ENCODE data around the gene DDOST. TPM values are rescaled to one million over a fixed set of nuclear protein-coding genes. Genes with fewer than 3 reads are reported as not detected.

DDOST gene
- total and polyA plus RNA-seq, 10 of the 15 experiments (the other 5 are each of a cell fraction or from before 2014, with no cell fraction given) = 100 to 274 (median 201) TPM

GRCh38 chr1:20640183-20640597 is 21.0 kb downstream of the DDOST start (continued):
- TF ChIP-seq SMC3 (IDR thresholded peaks at IDR 0.05; ENCODE audit: borderline replicate concordance, low read length) (peak; percentile 57; the same call in 1 of the 2 replicates), PKNOX1 (IDR thresholded peaks at IDR 0.05) (peak; percentile 85), PBX3 (IDR thresholded peaks at IDR 0.05; ENCODE audit: insufficient replicate concordance, low read depth, low read length) (peak; percentile 31), JUND (IDR thresholded peaks at IDR 0.05; ENCODE audit: low read depth, low read length) (no peak)

- Histone ChIP-seq H4K20me1 (ENCODE audit: control insufficient read depth, insufficient read depth) (no peaks in the 10 kb centered on the region), H3K27ac (ENCODE audit: control insufficient read depth, insufficient read depth) (no peak overlapping the region), H3K79me2 (ENCODE audit: control insufficient read depth, insufficient read depth, low read length) (no peaks in the 10 kb centered on the region), H3K4me1 (ENCODE audit: control insufficient read depth, insufficient read depth, low read length) (peaks cover 8% of the 10 kb centered on the region; the same call in 1 of the 2 replicates), H3K27me3 (replicated peaks in 1 of 2; ENCODE audit: control insufficient read depth in 2 of 2, insufficient read depth in 2 of 2, low read length in 1 of 2) (no peaks in the 10 kb centered on the region), H3K9me3 (replicated peaks; ENCODE audit: control insufficient read depth, insufficient read depth, low read length) (no peaks in the 10 kb centered on the region; the same call in 2 of the 3 replicates), H3K4me2 (ENCODE audit: control insufficient read depth, insufficient read depth) (no peak overlapping the region), H2AFZ (ENCODE audit: control insufficient read depth, low read depth, low read length) (no peak overlapping the region), H3K9ac (ENCODE audit: control insufficient read depth, insufficient read depth, low read length) (no peak overlapping the region), H3K36me3 (ENCODE audit: control insufficient read depth in 2 of 2, insufficient read depth in 2 of 2, low read length in 1 of 2) (no peaks in the 10 kb centered on the region), H3K4me3 (no peak overlapping the region)
- RAD21 ChIA-PET (ENCODE audit: unreplicated experiment) = no interaction called here
- SMC1A ChIA-PET (ENCODE audit: uncharacterized antibody, unreplicated experiment) = interaction anchor here (0.6 kb wide), 1 partner anchor 253 kb away, joined by 5 read pairs; no protein-coding TSS in a partner anchor
- ATAC-seq (no peak), DNase-seq (ENCODE audit: low read depth, low spot score) (no peak), FAIRE-seq (no peak)
- CTCF ChIA-PET = interaction anchor here (3.1 kb wide), 1 partner anchor 113 kb away, joined by 9 read pairs; no protein-coding TSS in a partner anchor
- WGBS (ENCODE audit: insufficient coverage, insufficient replicate concordance, low lambda C conversion rate, missing lambda C conversion rate) = 29% methylated on average over 8 of the region's 8 CpGs
- POLR2A ChIA-PET = no interaction called here
- intact Hi-C loops (cut with micrococcal nuclease; ENCODE audit: unreplicated experiment) (loop anchor here (10.0 kb wide), 1 partner anchor 422 kb away; no protein-coding TSS in a partner anchor), in situ Hi-C loops (cut with MboI) (loop anchor here (5.0 kb wide), 1 partner anchor 115 kb away; no protein-coding TSS in a partner anchor)
- BruUV-seq (replicated peaks) = no TSS peak
- no peak for TF ChIP-seq CBX3 (IDR thresholded peaks at IDR 0.05; ENCODE audit: borderline replicate concordance, low read depth)
- TF ChIP-seq BACH1 (IDR thresholded peaks at IDR 0.05; ENCODE audit: borderline replicate concordance) = no peak
- no peak for TF ChIP-seq ELK1 (IDR thresholded peaks at IDR 0.05; ENCODE audit: low read depth, low read length)
- no peak for TF ChIP-seq BHLHE40 (IDR thresholded peaks at IDR 0.05; ENCODE audit: borderline replicate concordance in 1 of 2, low read depth in 2 of 2, low read length in 1 of 2)
- TF ChIP-seq EP300 (IDR thresholded peaks at IDR 0.05; ENCODE audit: borderline replicate concordance in 1 of 2, control insufficient read depth in 1 of 2, low read depth in 2 of 2, low read length in 2 of 2) = no peak
- no peak for TF ChIP-seq CREM (IDR thresholded peaks at IDR 0.05; ENCODE audit: low read depth)
- no peak for TF ChIP-seq NKRF (conservative IDR thresholded peaks at IDR 0.05)
- TF ChIP-seq HCFC1 (IDR thresholded peaks at IDR 0.05; ENCODE audit: low read length) = no peak
- TF ChIP-seq RELA (IDR thresholded peaks at IDR 0.05; ENCODE audit: borderline replicate concordance, partially characterized antibody) = no peak
- TF ChIP-seq IKZF1 (conservative IDR thresholded peaks at IDR 0.05) = no peak
- TF ChIP-seq ZNF622 (IDR thresholded peaks at IDR 0.05) = no peak
- TF ChIP-seq HDAC6 (IDR thresholded peaks at IDR 0.05; ENCODE audit: unreplicated experiment) = no peak
- TF ChIP-seq GATAD2B (conservative IDR thresholded peaks at IDR 0.05; ENCODE audit: low read depth) = no peak
Measured at GRCh38 chr1:20636785-20637347, 24.3 kb downstream of the DDOST start.
